Retinal pigment epithelial cell (primary cell): ENCODE data around the gene GMPR.

Source experiments
- DNase-seq: peaks from one replicate; pipeline ENCODE4 v3.0.0-alpha.2; 2010; ENCODE audit warnings: low read depth
- H3K4me3 ChIP-seq: 2 replicates; pipeline ENCODE4 v1.5.1; 2011; ENCODE audit warnings: mild to moderate bottlenecking, low read length, control low read depth, moderate library complexity
- TF ChIP-seq, protein P1 (sequence below): conservative IDR thresholded peaks from 2 replicates; pipeline ENCODE4 v1.5.1; 2011; ENCODE audit warnings: low read depth, low read length, control low read depth, inconsistent platforms

Gene GMPR

DNA sequence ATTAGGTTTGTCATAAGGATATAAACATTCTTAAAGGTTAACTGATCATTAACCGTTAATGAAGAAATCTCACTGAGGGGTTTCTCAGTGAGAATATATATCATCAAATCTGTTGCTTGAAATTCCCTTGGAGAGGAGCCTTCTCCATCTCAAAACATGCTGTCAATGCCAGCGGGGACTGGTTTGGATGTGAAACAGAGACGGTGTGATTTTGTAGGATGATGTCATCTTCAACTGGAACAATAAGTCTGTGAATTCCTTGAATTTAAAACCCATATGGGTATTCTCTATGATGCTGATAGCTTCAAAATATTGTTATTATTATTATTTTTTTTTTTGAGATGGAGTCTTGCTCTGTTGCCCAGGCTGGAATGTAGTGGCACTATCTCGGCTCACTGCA lies 75.9 kb downstream of the GMPR start:
- H3K4me3 ChIP-seq = no peak overlapping the region
- TF ChIP-seq, protein P1, sequence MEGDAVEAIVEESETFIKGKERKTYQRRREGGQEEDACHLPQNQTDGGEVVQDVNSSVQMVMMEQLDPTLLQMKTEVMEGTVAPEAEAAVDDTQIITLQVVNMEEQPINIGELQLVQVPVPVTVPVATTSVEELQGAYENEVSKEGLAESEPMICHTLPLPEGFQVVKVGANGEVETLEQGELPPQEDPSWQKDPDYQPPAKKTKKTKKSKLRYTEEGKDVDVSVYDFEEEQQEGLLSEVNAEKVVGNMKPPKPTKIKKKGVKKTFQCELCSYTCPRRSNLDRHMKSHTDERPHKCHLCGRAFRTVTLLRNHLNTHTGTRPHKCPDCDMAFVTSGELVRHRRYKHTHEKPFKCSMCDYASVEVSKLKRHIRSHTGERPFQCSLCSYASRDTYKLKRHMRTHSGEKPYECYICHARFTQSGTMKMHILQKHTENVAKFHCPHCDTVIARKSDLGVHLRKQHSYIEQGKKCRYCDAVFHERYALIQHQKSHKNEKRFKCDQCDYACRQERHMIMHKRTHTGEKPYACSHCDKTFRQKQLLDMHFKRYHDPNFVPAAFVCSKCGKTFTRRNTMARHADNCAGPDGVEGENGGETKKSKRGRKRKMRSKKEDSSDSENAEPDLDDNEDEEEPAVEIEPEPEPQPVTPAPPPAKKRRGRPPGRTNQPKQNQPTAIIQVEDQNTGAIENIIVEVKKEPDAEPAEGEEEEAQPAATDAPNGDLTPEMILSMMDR = no peak
- no peak for DNase-seq

DNA sequence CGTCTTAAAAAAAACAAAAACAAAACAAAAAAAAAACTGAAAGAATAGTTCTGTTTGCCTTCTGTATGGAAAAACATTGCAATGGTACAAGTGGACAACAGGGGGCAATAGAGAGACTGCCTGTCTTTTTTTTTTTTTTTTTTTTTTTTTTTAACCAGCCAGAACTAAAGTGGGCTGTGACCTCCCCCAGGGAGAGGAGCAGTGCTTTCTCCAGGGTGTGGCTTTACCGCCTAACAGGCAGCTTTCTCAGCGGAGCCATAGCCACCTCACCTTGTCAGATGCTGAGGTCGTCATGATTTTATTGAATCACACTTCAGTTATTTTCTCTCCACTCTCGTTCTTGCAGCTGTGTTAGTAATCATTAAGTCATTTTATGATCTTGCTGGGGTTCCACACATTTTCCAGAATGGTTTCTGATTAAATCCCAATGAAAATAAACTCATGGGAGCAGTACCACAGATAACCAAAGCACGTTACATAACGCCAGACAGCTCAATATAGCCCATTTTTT lies 78.4 kb downstream of the GMPR start:
- TF ChIP-seq, protein P1 = peak; percentile 79
- no peak for DNase-seq
- no peak overlapping the region for H3K4me3 ChIP-seq

DNA sequence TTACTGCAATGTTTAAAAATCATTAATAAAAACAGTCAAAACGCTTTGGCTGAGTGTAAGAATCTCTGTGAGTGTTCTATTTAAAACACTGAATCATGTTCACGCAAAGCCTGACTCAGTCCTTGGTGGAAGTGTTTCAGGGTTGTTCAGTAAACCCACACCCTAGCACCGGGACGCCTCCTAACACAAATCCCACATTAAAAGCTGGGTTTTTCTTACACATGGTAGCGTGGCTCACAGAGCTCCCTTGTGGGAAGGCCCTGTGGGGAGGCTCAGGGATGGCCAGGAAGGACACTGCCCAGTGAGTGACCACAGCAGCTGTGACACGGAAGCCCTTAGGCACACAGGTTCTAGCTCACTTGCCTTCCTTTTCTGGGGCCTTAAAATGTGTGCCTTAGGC lies 80.2 kb downstream of the GMPR start:
- DNase-seq = no peak
- no peak overlapping the region for H3K4me3 ChIP-seq
- TF ChIP-seq, protein P1 = no peak

DNA sequence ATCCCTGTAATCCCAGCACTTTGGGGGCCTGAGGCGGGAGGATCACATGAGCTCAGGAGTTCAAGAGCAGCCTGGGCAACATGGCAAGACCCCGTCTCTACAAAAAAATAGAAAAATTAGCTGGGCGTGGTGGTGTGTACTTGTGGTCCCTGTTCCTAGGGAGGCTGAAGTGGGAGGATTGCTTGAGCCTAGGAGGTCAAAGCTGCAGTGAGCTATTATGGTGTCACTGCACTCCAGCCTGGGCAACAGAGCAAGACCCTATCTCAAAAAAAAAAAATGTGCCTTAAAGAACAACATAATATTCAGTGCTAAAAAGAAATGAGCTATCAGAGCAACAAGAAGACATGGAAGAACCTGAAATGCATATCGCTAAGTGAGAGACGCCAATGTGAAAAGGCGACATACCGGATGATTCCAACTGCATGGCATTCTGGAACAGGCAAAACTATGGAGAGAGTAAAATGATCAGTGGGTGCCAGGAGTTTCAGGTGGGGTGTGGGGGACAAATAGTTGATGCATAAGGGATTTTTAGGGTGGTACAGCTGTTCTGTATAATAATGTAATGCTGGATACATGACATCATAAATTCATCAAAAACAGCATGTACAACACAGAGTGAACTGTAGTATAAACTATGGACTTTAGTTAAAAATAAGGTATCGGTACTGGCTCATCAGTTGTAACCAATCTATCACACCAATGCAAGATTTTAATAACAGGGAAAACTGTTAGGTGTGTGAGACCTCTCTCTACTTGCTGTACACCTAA lies 80.8 kb downstream of the GMPR start:
- H3K4me3 ChIP-seq = no peak overlapping the region
- no peak for DNase-seq

DNA sequence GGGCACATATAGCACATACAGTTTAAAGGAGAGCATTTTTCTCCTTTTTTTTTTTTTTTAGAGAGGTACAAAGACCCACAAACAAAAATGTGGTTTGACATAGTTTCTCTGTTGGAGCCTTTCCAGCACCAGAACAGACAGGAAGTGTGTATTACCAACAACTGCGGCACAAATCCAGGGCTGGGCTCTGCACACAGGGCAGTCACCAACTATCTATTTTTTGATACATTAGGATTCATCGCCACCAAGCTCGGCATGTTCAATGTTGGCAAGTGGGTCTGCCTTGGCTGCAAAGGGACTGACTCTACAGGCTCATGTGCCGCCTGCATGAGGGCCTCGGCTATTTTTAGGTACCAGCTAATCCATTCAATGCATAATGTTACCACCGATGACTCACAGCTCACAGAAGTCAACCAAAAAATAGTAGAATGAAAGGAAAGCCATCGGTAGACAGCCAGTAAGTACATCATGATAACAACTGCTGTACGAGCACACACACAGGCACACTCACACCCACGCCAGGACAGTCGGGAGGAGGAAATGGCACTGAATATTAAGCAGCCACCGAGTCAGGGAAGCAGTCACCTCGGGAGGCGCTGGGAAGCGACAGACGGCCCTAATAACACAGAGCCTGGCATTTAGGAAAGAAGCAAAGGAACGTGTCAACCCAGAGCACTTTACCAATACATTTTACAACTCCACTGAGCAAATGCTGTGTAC lies 81.6 kb downstream of the GMPR start:
- TF ChIP-seq, protein P1 = no peak
- H3K4me3 ChIP-seq = no peak overlapping the region
- peak; percentile 93 for DNase-seq

More for the DNA sequence above, 80.8 kb downstream of the GMPR start:
- TF ChIP-seq, protein P1 = no peak

DNA sequence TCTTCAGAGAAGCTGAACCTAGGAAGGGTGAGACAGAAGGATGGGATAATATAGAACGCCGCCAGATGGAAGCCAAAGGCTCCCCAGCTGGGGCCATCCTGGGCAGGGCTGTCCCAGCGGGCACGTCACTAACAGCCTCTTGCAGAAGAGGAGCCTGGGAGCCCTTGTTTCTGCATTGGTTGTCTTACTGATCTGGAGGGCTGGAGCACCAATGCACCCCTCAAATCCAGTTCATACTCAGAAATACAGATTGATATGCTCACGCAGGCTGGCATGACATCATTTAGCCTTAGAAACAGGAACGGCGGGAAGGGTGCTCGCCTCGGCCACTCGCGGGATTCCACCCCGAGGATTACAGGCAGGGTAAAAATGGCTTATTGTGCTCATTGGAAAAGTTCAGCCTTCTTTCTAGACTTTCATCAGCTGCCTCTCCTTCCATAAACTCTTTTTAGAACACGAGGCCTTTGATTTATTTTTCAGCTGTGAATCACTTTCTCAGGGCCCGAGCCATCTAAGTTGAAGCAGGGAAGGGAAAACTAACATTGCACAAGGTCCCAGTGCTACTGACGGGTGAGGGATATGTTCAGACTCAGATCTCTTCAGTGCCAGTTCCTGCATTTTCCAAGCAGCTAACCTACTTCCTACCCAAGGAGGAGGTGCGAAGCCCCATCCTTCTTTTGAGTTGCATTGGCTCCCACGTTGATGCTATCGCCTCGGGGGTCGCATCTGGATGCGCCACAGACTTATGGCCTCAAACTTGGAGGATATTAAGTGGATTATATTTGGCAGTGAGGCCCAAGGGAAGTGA lies 82.3 kb downstream of the GMPR start:
- TF ChIP-seq, protein P1 = no peak
- no peak overlapping the region for H3K4me3 ChIP-seq
- no peak for DNase-seq
